DND-41 (cell line): ENCODE measurements around the gene PREX1.
A peak's percentile ranks its signal among the peaks of the same experiment; 100 is the strongest.

ENCODE experiments used
- ATAC-seq: fragments of 200-7000 bp; cut with Tn5 transposase; 3 replicates; pipeline ENCODE4 v1.9.1; 2021; ENCODE audit warnings: low read depth; ENCODE audit not compliant: insufficient read depth
- DNase-seq: peaks from one replicate; pipeline ENCODE4 v3.0.0-alpha.2; 2020
- H2AFZ ChIP-seq: 2 replicates; pipeline ENCODE4 v1.6.0; 2012; ENCODE audit warnings: low read depth, low read length
- H3K27ac ChIP-seq: 2 replicates; pipeline ENCODE4 v1.5.1; 2012; ENCODE audit warnings: low read length, inconsistent platforms
- H3K27me3 ChIP-seq: fragments of 200-600 bp; sonication (generic); 2 replicates; pipeline ENCODE4 v1.6.0; 2012; ENCODE audit warnings: low read length, mild to moderate bottlenecking, inconsistent platforms; ENCODE audit not compliant: insufficient read depth, poor library complexity
- H3K36me3 ChIP-seq: 2 replicates; pipeline ENCODE4 v1.5.1; 2012; ENCODE audit warnings: low read length, inconsistent platforms; ENCODE audit not compliant: insufficient read depth
- H3K4me1 ChIP-seq: 2 replicates; pipeline ENCODE4 v1.5.1; 2012; ENCODE audit warnings: mild to moderate bottlenecking, low read length; ENCODE audit not compliant: insufficient read depth
- H3K4me2 ChIP-seq: 2 replicates; pipeline ENCODE4 v1.6.0; 2012; ENCODE audit warnings: mild to moderate bottlenecking, moderate library complexity, low read length, inconsistent platforms; ENCODE audit not compliant: insufficient read depth
- H3K4me3 ChIP-seq, 2 experiments: fragments of 200-600 bp in 1 of 2; shearing (Covaris generic) in 1 of 2; 2 replicates each; pipeline ENCODE4 v1.5.1; 2012 to 2016; ENCODE audit warnings: inconsistent platforms in 2 of 2, low read length in 2 of 2, mild to moderate bottlenecking in 2 of 2, low read depth in 1 of 2, moderate library complexity in 1 of 2
- H3K79me2 ChIP-seq: 2 replicates; pipeline ENCODE4 v1.6.0; 2012; ENCODE audit warnings: low read length, inconsistent platforms; ENCODE audit not compliant: insufficient read depth
- H3K9ac ChIP-seq: 2 replicates; pipeline ENCODE4 v1.6.0; 2012; ENCODE audit warnings: low read depth, mild to moderate bottlenecking, inconsistent platforms, low read length, moderate library complexity
- H3K9me3 ChIP-seq: 2 replicates; pipeline ENCODE4 v1.5.1; 2012; ENCODE audit warnings: low read length, moderate library complexity, mild to moderate bottlenecking, inconsistent platforms; ENCODE audit not compliant: insufficient read depth, severe bottlenecking
- H4K20me1 ChIP-seq: 2 replicates; pipeline ENCODE4 v1.6.0; 2012; ENCODE audit warnings: low read length; ENCODE audit not compliant: insufficient read depth
- EZH2 ChIP-seq: IDR thresholded peaks from 3 replicates; pipeline ENCODE4 v1.6.1; 2012; ENCODE audit warnings: borderline replicate concordance, low read depth, mild to moderate bottlenecking, moderate library complexity, low read length, inconsistent platforms; ENCODE audit not compliant: severe bottlenecking
- TF ChIP-seq, protein P1 (sequence below): IDR thresholded peaks from 2 replicates; pipeline ENCODE4 v1.5.1; 2012; ENCODE audit warnings: borderline replicate concordance, low read length, moderate library complexity, mild to moderate bottlenecking; ENCODE audit not compliant: poor library complexity, severe bottlenecking; ENCODE audit errors: extremely low read depth

The PREX1 gene

DNA sequence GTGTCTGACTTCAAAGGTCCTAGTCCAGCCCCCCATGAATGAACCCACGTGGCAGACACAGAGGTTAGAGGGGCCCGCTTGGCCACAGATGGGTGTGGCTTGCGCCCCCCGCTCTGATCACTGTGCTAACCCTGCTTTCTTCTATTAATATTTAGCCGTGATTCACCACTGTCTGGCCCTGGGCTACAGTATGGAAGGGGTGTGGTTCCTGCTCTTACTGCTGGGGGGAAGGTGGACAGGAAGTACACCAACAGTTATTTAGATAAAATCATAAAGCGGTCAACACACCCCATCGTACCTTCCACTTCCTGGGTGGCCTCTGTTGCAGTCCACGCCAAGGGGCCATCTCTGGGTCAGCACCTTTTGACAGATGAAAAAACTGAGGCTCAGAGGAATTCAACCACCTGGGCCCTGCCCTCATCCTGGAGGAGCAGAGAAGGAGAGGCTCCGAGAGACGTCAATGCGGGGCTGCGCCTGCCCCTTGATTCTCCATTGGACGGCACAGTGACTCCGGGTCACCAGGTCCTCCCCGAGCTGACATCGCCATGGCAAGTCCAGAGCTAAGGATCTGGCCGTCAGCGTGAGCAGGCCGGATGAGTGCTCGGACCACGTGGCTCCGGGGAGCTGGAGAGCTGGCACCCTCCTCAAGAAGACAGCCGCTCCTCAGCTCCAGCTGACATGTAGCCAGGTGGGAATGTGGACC, 206.3 kb downstream of the PREX1 start:
- H3K4me2 ChIP-seq: no peak overlapping the region
- no peak overlapping the region for H3K4me3 ChIP-seq
- H3K4me1 ChIP-seq: peaks cover 12% of the 10 kb centered on the region
- no peaks in the 10 kb centered on the region for H3K79me2 ChIP-seq
- H3K36me3 ChIP-seq: no peaks in the 10 kb centered on the region
- 0 out of 2 replicates have a peak, but pooled peaks cover 3% of the 10 kb centered on the region for H4K20me1 ChIP-seq
- H3K27me3 ChIP-seq: no peaks in the 10 kb centered on the region
- ATAC-seq (peak; percentile 21; the same call in 1 of the 3 replicates), DNase-seq (no peak)
- no peaks in the 10 kb centered on the region for H3K9me3 ChIP-seq
- no peak for TF ChIP-seq EZH2
- TF ChIP-seq, protein P1, sequence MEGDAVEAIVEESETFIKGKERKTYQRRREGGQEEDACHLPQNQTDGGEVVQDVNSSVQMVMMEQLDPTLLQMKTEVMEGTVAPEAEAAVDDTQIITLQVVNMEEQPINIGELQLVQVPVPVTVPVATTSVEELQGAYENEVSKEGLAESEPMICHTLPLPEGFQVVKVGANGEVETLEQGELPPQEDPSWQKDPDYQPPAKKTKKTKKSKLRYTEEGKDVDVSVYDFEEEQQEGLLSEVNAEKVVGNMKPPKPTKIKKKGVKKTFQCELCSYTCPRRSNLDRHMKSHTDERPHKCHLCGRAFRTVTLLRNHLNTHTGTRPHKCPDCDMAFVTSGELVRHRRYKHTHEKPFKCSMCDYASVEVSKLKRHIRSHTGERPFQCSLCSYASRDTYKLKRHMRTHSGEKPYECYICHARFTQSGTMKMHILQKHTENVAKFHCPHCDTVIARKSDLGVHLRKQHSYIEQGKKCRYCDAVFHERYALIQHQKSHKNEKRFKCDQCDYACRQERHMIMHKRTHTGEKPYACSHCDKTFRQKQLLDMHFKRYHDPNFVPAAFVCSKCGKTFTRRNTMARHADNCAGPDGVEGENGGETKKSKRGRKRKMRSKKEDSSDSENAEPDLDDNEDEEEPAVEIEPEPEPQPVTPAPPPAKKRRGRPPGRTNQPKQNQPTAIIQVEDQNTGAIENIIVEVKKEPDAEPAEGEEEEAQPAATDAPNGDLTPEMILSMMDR: no peak
- no peak overlapping the region for H2AFZ ChIP-seq
- no peak overlapping the region for H3K9ac ChIP-seq
- H3K27ac ChIP-seq: no peak overlapping the region

DNA sequence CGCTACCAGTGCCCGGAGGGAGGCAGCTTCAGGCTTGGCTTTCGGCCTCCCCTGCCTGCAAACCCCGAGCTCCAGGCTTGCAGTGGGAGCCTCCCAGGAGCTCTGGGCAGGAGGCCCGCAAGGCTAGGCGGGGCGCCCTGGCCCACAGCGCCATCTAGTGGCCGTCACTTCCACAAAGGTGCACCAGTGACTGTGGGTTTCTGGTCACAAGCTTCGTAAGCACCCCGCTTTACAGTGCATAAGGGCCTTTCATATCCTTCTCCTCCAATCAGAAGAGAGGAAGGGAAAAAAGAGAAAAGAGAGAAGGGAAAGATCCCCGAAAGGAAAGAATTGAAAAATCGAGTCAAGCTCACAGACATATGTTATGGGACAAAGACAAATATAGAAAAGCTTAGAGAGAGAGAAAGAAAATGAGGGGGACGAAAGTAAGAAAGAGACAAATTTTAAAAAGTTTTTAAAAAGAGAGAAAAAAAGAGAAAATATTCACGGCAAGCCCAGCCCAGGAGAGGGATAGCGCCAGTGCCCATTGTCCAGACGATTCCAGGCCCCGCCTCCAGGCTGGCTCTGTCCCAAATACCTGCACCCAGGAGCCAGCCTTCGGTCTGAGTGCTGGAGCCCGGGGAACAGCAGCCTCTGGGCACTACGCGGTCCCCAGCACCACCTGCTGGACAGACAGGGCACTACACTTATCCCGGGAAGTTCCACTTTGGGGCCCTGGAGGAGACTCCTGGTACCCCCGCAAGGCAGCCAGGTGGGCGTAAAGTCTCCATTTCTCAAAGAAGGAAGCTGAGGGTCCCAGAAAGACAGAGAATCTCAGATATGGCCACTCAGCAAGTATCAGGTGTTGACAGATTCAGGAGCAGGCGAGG, 207.1 kb downstream of the PREX1 start:
- DNase-seq (peak; percentile 74), ATAC-seq (peak; percentile 81)
- H3K4me1 ChIP-seq: peaks cover 5% of the 10 kb centered on the region
- H4K20me1 ChIP-seq: 0 out of 2 replicates have a peak, but pooled peaks cover 3% of the 10 kb centered on the region
- H3K9ac ChIP-seq: no peak overlapping the region
- no peak overlapping the region for H3K27ac ChIP-seq
- H3K9me3 ChIP-seq: no peaks in the 10 kb centered on the region
- no peak overlapping the region for H3K4me3 ChIP-seq
- H2AFZ ChIP-seq: no peak overlapping the region
- H3K79me2 ChIP-seq: no peaks in the 10 kb centered on the region
- TF ChIP-seq, protein P1: peak; percentile 96
- no peak for TF ChIP-seq EZH2
- no peaks in the 10 kb centered on the region for H3K27me3 ChIP-seq
- H3K36me3 ChIP-seq: no peaks in the 10 kb centered on the region
- no peak overlapping the region for H3K4me2 ChIP-seq

DNA sequence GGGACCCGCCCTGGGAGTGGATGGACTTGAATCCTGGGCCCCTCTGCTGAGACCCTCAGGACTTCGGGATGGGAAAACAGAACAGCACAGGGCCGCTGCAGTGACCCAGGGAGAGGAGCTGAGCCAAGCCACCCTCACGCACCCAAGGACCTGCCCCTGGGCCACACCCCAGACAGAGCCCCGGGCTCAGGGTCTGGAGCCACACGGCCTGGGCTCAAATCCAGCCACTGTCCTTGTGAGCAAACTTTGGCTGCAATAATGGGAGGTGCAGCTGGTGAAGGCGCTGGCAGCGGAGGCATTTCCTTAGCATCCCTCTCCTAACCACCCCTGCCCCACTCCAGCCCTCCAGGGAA, 207.7 kb downstream of the PREX1 start:
- Histone ChIP-seq H3K4me3 (no peak overlapping the region), H3K4me2 (no peak overlapping the region), H2AFZ (no peak overlapping the region), H3K9me3 (no peaks in the 10 kb centered on the region), H3K9ac (no peak overlapping the region), H3K4me1 (peaks cover 5% of the 10 kb centered on the region), H3K36me3 (no peaks in the 10 kb centered on the region), H3K27me3 (no peaks in the 10 kb centered on the region), H4K20me1 (0 out of 2 replicates have a peak, but pooled peaks cover 3% of the 10 kb centered on the region), H3K79me2 (no peaks in the 10 kb centered on the region), H3K27ac (no peak overlapping the region)
- DNase-seq (no peak), ATAC-seq (no peak)
- TF ChIP-seq EZH2: no peak
- TF ChIP-seq, protein P1: no peak
